NK-92 (cell line): ENCODE measurements around the gene TSPEAR.
"Not testable (repeated sequence)": the region's sequence is repeated elsewhere in the genome, so short reads cannot be mapped to it uniquely, and the experiment has no call there.

Experiments
- DNase-seq: peaks from one replicate; lab custom pipeline; 2025; ENCODE audit not compliant: unreplicated experiment; lab: John Stamatoyannopoulos, UW

The TSPEAR gene

DNA sequence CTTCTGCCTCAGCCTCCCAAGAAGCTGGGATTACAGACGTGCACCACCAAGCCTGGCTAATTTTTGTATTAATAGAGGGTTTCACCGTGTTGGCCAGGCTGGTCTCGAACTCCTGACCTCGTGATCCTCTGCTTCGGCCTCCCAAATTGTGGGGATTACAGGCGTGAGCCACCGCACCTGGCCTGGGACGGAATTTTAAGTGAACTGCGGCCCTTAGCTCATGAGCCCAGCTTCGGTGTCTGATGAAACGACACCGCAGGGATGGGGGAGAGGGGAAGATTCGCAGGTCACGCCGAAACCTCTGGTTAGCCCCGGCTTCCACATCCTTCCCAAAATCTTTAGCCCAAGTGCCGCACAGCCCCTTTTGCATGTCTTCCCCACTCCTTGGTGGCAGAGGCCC is 217.0 kb downstream of the TSPEAR start:
- no peak for DNase-seq

DNA sequence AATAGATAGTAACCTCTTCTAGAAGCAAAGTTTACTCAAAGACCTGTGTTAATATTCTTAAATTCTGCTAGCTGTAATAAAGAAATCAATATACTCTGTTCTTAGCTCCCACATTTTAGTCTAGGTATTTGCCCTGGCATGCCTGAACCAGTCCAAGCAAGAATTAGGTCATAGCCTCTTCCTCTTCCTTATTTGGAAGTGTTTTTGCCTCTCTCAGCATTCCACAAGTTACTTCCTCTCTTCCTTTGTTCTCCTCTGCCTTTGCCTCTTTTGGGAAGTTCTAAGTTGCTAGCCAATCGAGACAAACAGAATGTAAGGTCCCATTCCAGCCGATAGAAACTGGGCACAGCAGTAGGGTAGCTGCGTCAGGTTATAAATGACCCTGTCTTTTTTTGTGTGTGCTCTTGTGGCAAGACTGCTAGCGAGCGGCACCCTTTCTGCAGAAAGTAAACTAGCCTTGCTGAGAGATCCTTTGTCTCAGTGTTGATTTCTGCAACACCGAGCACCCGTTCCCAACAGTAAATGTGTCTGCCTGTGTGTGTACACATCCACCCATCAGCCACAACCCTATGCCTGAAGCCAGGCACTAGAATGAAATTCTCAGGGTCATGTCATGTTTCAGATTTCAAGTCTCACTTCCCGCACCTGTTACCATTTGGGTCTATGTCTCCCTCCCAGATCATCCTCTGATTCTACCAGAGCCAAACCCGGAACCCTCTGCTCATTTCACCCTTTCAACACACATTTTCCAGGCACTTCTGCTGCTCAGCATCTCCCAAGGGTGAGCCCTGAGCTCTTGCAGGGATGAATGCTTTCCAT is 218.6 kb downstream of the TSPEAR start:
- no peak for DNase-seq

DNA sequence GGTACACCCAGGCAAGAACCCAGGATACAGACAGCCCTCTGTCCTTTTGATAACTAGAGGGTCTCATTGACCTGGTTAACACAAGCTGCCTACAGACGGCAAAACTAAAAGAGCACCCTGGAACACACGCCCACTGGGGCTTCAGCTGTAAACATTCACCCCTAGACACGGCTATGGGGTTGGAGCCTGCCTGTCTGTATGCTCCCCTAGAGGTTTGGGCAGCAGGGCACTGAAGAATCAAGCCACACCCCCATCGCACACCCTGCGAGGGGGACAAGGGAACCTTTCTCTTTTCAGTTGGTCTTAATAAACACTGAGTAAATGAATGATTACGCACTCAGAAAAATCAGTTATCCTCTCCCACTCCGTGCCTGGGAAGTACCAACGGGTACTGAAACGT is 220.6 kb downstream of the TSPEAR start:
- no peak for DNase-seq

DNA sequence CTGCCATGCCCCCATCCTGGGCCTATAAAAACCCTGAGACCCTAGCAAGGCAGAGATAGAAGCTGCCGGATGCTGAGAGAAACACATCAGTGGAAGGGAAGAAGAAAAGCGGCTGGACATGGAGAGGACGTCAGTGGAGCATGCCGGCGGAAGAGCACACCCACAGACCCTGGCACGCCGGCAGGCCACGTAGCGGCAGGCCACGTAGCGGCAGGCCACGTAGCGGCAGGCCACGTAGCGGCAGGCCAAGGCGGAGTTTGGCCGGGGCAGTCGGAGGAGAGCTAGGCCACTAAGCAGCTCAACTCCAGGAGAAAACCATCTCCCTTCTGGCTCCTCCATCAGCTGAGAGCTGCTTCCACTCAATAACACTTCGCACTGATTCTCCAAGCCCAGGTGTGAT is 221.0 kb downstream of the TSPEAR start:
- DNase-seq = no peak

DNA sequence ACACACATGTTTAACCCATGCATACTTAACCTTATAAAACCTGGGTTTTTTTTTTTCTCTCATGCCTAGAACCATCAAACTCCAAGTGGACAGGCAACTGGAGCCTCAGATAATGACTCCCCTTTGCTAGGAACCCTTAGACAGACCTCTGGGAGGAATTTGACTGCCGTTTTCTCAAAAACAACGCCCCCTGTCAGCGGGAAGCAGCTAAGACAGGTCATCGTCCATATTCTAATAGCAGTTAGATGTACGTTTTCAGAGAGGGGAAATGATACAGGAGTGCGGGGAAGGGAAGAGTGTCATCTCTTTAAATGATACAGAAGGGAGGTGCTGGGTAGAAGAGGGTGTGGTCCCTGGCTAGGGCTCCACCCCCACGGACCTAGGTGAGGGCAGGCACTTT is 221.4 kb downstream of the TSPEAR start:
- DNase-seq = no peak

DNA sequence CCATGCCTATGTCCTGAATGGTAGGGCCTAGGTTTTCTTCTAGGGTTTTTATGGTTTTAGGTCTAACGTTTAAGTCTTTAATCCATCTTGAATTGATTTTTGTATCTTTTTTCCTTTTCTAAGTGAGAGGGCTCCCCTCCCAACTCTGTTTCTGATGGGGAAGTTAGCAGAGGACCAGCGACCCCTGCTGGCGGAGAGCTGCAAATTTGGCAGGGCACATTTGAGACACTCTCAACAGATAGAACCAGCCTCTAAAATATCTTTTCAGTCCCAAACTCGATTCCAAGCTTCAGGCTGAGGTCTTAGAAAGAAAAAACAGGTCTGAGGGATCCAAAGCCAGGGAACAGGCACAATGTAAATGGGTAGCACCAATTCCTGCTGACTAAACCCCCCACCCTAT is 223.5 kb downstream of the TSPEAR start:
- no peak for DNase-seq

DNA sequence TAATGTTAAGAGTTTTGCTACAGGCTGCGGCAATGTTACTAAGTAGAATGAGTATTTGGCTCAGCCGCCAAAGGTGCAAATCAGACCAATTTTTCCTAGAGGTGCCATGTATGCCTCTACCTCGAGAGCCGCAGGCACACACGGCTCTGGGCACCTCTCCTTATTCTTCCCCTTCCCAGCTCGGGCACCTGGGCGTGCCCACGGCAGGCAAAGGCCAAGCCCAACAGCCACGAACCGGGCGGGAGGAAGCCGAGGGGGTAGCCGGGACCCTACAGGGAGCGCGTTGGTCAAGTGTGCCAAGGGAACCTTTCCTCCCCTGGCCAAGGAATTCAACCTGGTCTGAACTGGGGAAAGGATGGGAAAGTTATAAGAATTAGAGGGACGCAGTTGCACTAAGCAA is 225.1 kb downstream of the TSPEAR start:
- no peak for DNase-seq

DNA sequence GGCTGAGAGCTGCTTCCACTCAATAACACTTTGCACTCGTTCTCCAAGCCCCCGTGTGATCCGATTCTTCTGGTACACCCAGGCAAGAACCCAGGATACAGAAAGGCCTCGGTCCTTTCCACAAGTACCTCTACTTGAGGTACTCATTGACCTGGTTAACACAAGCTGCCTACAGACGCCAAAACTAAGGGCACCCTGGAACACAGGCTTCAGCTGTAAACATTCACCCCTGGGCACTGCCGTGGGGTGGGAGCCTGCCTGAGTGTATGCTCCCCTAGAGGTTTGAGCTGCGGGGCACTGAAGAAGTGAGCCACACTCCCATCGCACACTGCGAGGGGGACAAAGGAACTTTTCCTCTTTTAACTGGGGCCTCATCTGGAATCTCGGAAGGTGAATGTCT is 225.6 kb downstream of the TSPEAR start:
- no peak for DNase-seq

DNA sequence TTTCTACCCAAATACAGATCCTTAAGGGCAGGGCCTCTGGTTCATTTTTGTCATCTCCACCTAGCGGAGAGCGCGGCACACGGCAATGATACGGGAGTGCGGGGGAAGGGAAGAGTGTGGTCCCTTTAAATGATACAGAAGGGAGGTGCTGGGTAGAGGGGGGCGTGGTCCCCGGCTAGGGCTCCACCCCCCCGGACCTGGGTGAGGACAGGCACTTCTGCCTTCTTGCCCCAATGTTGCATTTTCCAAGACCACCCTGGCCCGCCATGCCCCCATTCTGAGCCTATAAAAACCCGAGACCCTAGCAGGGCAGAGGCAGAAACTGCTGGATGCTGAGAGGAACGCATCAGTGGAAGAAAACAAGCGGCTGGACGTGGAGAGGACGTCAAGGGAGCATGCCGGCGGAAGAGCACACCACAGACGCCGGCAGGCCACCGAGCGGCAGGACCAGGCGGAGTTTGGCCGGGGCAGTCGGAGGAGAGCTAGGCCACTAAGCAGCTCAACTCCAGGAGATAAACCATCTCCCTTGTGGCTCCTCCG is 226.0 kb downstream of the TSPEAR start:
- DNase-seq = no peak

DNA sequence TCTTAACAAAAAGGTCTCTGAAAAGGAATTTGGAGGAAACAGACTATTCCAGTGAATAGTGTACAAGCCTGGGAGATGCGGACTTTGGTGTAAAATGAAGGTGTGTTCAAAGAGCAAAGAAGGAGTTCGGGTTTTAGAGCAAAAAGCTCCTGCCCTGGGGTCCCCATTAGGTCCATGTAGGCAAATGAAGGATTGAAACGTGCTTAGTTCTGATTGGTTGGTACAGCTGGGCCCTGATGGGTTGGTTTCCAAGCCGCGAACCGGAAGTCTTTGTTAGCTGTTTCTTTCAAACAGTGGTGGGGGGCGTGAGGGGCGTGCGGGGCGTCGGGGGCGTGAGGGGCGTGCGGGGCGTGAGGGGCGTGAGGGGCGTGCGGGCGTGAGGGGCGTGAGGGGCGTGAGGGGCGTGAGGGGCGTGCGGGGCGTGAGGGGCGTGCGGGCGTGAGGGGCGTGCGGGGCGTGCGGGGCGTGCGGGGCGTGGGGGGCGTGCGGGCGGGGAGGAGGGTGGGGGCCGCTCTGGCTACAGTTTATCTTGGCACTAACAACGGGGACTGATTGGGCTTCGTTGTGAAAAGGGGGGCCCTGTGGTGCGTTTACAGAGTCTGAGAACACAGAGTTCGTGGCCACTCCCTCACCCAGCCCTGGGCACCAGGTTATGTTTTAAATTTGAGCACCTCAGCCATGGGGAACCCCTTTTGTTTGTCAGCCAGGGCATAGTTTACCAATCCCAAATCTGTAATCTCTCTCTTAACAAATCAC is 226.7 kb downstream of the TSPEAR start:
- no peak for DNase-seq

DNA sequence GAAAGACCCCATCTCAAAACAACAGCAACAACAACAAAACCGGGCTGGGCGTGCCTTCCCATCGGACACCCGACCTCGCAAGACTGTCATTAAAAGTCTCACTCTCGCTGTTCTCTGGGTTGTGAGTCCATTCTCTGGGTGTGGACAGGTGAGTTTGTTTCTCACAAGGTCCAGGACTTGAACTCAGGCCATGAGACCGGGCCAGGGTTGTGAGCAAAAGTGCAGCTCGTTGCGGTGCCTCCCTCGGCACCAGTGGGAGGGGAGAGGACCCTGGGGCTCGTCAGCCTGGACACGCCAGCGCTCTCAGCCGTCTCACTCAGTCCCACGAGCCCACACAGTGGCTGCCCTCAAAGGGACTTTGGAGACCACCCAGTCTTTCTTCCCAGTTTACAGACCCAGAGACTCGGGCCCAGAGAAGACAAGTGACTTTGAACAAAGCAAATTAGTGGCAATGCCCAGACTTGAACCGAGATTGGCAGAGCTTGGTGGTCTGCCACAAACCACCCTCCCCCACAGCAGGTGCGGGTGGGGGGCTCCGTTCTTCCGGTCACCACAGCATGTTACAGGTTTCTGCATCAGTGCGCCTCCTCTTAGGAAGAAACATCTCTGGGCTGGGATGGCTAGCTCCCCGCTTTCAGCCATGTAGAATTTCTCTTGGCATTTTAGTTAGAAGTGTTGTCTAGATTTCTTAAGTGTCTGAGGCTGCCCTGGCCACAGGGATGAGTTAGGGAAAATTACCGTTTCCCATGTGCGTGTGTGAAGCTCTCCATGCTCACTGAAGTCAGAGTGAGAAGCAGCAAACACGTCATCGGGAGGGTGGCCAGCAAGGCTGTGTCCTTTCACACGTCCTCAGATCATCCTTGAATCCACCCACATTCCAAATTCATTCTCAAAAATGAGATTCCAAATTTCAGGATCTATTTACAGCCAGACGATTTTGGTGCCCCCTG is 227.8 kb downstream of the TSPEAR start:
- DNase-seq = no peak

DNA sequence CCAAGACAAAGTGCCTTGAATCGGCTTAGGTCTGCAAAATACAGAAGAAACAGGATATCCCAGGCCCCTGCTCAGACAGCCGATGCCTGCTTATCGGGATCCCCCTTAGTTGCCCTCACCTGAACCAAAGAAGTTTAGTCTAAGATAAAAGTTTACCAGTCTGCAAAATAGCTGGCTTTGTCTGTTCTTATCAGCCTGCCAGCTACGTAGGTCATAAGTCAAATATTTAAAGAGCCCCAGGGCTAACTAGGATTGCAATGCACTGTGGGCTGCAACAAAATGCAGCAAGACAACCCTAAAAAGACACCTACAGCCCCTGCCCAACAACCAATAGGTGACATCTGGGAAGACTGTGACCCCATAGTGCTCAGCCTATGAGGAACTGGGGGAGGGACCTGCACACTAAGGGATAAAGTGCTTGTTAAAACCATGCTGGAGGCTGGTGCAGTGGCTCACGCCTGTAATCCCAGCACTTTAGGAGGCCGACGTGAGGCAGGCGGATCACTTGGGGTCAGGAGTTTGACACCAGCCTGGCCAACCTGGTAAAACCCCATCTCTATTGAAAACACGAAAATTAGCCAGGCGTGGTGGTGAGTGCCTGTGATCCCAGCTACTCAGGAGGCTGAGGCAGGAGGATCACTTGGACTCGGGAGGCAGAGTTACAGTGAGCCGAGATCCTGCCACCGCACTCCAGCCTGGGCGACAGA is 228.6 kb downstream of the TSPEAR start:
- DNase-seq = no peak

DNA sequence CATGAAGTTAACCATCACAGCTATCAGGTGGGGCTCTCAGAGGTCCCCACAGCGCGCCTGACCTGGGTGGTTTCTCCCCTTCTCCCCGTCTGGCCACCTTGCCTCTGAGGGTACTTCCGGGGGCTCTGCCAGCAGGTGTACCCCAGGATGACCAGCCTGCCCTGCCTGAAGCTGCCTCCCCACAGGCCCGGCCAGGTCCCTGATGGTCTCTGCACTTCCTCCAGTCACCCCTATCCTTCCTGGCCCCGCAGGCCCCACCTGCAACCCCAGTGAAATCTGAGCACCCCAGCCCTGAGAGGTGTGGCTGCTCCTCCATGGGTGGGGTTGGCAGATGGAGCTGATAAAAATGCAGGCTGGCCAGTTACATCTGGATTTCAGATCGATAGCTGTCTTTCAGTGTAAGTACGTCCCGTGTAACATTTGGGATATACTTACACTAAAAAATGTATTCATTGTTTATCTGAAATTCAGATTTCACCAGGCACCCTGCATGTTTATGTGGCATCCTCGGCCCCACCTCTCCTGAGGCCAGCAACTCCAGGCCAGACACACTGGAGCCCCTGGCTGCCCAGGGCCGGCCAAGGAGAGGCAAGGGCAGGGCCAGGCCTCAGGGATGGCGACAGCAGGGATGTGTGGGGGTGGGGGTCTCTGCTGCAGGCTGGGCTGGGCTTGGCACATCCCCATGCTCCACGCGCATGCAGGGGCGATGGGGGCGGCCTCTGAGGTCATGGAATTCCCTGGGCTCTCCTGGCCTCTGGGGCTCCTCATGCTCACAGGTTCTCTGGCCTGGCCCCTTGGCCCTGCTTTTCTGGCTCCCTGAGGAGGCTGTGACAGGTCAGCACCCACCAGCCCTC is 230.9 kb downstream of the TSPEAR start:
- no peak for DNase-seq

DNA sequence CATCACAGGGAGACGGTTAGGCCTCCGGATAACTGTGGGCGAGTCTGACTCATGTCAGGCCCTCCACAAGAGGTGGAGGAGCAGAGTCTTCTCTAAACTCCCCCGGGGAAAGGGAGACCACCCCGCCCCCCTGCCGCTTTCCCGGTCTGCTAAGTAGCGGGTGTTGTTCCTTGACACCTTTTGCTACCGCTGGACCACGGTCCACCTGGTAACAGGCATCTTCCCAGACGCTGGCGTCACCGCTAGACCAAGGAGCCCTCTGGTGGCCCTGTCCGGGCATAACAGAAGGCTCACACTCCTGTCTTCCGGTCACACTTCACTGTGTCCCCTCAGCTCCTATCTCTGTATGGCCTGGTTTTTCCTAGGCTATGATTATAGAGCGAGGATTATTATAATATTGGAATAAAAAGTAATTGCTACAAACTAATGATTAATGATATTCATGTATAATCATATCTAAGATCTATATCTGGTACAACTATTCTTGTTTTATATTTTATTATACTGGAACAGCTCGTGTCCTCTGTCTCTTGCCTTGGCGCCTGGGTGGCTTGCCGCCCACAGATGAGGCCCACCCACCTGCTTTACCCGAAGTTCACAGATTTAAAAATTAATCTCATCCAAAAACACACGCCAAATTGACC is 231.7 kb downstream of the TSPEAR start:
- not testable (repeated sequence) for DNase-seq

DNA sequence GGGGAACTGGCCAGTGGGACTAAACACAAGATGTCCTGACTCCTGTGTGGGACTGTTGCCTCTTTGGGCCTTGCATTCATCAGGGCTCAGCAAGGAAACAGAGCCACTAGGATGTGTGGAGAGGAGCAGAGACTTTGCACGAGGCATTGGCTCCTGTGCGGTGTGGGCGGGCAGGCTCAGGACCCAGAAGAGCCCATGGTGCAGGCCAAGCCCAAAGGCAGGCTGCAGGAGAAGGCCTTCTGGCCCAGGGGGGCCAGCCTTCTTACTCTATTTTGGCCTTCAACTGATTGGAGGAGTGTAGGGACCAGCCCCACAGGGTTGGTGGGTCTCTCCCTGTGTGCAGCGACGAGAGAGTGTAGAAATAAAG is 232.6 kb downstream of the TSPEAR start:
- no peak for DNase-seq

DNA sequence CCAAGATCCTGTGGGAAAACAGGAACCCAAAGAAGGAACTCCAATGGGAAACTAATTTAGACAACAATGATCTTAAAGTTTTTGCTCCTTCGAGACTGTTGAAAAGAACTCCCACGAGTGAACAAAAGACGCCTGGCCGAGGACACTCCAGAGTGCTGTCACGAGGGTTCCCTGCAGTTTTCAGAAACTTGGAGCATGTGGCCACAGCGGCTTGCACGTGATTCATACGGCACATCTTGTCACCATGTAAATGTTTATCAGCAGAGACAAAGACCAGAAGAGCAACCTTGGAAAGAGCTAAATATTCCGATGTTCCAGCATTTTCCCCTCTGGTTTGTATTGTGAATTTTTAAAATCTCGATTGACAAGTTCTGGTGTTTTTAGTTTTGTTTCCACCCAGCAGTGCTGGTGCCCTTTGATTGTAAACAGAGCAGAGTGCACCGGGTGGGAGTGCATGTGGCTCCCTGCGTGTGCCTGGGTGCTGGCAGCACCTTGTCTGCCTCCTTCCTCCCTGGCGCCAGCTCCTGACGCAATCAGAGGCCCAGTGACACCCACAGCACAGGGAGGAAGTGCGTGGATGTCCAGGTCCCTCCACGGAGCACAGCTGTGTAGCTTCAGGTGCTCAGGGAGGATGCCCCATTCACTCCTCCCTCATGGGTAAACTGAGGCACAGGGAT is 233.1 kb downstream of the TSPEAR start:
- no peak for DNase-seq

DNA sequence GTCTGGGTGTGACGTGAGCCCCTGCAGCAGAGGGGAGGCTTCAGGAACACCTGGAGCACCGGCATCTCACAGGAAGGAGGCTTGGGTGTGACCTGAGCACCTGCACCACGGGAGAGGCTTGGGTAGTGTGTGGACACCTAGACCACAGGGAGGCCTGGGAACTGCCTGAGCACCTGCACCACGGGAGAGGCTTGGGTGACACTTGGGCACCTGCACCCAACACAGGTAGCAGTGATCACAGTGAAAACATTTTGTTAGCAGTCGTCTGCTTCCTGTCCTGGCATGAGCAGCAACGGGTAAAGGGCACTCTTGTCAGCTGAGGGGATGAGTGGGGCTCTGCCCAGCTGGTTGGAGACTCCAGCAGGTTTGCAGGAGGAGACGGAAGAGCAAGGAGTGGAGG is 233.7 kb downstream of the TSPEAR start:
- no peak for DNase-seq

DNA sequence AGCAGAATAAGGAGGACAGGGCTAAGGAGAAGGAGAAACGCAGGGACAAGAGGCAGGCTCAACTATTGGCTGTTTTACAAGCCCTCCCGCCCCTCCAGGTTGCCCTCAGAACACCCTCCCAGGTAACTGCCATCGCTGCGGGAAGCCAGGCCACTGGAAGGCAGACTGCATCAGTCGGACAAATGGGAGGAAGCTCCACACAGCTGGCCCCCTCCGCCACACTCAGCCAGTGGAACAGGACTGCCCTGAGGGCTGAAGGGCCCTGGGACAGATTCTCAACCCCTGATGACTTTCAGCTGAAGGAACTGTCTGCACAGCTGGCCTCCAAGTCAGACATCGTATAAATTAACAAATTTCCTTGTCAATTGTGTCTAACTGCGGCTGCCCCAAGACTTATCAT is 234.2 kb downstream of the TSPEAR start:
- no peak for DNase-seq
